Embryonic facial prominence (tissue), 1 donor: ENCODE results near the gene KAT2A.

ENCODE experiments used
- DNase-seq: peaks from one replicate; pipeline ENCODE4 v3.0.0-alpha.2; 2016; ENCODE audit errors: extremely low spot score

The KAT2A gene

DNA sequence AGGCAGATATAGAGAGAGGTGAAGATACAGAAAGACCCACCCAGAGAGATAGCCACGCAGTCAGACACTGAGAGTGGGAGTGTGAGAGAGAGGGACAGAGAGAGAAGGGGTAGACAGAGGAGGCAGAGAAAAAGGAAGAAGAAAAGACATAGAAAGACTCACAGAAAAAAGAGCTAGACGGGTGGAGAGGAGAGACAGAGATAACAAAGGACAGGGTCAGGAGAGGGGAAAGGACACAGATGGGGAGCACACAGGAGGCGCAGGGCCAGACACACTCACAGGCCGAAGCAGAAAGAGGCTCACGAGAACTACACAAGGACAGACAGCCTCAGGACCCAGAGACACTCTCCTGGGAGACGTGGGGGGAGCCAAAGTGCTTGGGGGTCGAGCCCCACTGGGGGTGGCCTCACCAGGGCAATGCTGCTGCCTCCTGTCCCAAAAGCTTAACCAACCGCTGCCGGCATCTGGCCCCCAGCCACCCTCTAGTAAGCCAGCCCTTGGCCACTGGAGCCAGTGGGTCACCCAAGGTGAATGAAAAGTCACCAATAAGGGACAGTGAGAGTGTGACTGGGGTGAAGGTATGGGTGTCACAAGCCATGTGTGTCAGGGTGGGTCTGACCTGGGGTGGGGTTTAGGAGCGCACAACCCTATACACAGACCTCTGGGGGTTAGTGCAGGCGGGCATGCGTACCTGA is 26.6 kb downstream of the KAT2A start:
- no peak for DNase-seq

DNA sequence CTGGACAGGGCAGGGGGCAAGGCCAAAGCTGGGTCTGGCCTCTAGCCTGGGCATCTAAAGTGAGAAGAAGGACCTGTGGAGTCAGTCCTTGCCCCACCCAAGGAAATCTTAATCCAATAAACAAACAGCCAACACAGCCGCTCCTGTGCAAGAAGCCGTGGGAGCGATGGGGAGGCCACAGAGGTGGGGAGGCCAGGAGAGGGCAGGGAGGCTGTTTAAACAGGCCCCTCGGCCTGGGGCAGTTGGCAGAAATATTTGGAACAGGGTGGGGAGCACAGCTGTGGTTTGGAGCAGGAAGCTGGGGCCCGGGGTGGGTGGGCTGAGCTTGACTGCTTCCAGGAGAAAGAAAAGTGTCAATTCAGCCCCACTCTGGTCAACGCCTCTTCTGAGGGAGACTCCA is 28.2 kb downstream of the KAT2A start:
- no peak for DNase-seq

DNA sequence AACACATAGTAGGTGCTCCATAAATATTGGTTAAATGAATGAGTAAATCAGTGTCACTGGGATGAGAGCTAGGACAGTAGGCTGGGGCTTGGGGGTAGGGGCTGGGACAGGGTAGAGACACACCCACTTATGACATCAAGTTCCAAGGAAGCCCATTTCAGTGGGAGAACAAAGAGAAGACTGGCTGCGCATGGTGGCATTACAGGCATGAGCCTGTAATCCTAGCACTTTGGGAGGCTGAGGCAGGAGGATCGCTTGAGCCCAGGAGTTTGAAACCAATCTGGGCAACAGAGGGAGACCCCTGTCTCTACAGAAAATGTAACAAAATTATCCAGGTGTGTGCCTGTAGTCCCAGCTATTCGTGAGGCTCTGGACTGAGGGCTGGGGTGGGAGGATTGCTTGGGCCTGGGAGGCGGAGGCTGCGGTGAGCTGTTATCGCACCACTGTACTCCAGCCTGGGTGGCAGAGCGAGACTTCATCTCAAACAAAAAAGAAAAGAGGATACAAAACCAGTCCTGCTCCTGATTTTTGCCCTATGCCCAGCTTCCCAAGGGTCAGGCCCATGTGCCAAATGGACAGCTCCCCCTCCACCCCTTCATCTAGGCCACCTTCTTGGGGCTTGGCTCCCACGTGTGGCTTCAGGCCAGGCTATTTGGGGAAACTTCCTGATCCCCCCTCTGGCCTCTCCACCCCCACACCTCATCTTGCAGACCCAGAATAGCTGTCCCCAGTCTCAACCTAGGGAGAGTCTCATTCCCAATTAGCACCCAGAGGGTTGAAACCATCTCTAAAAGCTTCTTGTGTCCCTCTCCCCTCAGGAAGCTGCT is 30.0 kb downstream of the KAT2A start:
- no peak for DNase-seq

DNA sequence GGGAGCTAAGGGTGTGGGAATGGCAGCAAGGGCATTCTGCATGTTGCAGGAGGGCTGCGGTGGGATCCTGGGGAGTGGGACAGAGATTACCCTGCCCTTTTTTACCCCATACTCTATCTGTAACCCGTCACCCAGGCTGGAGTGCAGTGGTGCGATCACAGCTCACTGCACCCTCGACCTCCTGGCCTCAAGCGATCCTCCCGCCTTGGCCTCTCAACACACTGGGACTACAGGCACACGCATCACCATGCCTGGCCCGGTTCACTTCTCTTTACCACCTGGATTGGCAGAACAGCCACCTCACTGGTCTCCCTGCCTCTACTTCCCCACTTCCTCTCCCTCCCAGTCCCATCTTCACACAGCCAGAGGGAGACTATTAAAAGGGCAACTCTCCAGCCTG is 32.4 kb downstream of the KAT2A start:
- no peak for DNase-seq

DNA sequence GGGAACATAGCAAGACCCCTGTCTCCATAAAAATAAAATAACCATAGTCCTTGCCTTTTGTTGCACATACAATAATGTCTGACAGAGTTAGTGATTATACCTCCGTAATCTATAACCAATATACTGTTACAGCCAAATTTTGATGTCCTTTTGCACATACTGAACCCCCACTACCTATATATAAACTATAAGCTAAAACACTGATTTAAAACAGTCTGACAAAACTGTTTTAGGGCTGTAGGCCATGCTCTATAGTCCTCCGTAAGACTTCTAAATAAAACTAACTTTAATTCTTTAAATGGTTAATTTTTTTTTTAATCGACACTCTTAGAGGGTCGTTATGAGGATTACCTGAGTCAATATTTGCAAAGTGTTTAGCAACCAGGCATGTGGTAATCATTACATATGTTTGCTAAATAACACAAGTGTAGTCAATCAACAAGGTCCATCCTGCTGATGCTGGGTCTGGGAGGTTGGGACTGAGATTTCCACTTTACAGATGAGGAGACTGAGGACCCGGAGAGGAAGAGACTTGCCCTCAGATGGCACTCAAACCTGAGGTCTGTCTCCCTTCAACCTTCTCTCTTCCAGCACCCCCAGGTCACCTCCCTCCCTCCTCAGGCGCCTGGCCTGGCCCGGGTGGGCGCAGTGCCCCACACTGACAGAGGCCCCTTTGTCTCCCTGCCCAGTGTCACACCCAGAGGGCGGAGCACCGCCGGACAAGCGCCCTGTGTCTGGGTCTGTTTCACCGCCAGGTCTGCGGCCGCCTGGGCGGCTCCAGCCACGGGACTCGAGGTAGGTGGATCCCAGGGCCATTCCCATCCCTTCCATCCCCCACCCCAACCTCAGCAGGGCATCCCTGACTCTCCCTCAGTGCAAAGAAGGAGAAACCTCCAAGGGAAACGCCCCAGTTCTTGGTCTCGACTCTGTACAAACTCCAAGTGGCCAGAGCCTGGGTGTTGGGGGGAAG is 33.1 kb downstream of the KAT2A start:
- DNase-seq: no peak

DNA sequence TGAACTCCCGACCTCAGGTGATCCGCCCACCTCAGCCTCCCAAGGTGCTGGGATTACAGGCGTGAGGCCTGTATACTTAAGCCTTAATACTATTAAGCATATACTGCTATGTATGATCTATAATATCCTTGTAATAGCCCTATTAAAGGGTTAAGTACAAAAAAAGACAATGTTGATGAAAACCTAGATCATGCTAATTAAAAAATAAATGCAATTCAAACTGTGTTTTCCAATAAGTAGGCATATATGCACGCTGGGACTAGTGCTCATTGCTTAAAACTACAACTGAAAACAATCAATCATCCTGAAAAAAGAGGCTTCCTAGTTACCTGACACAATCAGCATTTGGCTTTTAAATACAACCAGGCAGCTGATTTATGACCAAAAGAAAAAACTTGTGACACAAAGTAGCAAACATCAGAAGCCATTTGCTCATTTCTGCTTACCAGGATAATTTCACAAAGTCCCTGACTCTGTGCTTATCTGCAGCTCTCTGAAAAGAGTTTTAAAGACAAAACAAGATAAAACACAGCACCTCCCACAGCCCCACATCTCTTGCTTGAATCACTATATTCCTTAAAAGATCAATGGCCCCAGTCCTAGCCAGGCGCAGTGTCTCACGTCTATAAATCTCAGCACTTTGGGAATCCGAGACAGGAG is 34.0 kb downstream of the KAT2A start:
- no peak for DNase-seq

DNA sequence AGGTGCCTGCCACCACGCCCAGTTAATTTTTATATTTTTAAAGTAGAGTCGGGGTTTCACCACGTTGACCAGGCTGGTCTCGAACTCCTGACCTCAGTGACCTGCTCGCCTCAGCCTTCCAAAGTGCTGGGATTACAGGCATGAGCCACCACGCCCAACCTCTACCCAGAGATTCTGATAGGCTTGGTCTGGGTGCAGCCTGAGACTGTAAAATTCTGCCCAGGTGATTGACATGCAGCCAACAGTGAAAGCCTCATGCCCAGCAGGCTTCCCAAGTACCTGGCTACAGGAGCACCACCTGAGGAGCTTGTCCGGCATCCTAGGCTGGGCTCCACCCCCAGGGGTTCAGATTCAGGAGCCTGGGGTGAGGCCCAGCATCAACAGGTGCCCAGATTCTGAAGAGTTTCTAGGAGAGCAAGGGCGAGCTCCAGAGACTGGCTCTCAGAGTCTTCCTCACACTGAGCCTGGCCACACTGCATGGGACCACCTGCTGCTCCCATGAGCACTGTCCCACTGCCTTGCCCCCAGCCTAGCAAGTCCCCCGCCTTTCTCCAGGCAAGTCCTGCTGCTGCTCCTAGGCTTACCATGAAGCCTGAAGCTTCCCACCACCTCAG is 39.5 kb downstream of the KAT2A start:
- DNase-seq: no peak

DNA sequence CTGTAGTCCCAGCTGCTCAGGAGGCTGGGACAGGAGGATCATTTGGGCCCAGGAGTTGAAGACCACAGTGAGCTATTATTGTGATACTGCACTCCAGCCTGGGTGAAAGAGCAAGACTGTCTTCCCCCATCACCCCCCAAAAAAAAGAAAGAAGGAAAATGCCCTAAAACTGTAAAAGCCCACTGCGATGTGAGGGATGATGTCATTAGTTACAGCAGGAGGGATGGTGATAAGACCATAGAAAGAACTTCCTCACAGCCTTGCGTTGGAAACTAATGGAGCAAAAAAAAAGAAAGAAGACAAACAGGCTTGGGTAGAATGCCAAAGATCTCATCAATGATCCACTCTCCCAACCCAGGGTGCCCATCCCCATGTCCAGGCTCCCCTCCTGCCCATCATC is 41.6 kb downstream of the KAT2A start:
- DNase-seq: no peak

DNA sequence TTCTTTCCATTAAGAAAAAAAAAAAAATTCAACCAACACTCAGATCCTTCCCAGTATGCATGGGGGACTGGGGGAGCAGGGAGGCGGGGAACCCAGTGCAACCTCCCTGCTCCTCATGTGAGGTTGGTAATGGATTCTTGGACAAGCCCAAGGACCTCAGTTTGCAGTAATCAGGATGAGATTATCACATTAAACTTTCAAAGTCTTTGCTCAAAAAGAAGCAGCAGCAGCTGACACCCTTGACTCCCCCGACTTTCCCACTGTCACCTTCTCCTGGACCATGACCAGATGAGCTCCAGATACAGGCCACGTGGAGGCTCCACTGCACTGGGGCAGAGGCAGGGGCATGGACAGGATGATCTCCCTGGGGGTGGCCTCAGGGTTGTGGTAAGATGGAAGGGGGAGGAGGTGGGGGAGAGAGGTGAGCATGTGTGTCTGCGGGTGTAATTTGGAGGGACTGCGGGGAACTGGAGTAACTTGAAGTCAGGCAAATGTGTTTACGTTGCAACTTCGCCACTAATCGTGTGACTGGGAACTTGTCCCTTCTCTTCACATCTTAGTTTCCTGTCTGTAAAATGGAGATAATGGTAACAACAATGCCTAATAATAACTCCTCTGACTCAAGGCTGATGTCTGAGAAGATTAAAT is 42.6 kb downstream of the KAT2A start:
- no peak for DNase-seq

DNA sequence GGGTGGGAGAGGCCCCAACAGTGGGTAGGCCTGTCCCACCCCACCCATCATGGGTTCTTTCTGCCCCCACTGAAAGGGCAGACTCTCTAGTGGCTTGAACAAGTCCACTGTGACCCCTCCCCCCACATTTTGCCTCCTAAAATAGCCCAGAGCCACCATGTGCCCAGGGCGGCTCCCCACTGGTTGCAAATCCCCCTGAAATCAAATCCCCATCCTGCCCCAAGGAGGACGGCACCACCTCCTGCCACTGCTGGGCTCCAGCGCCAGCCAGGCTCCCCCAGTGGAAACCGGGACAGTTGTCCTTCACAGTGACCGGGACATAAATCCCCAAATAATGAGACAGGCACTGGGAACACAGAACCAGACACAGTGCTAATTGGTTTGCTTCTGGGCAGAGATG is 43.4 kb downstream of the KAT2A start:
- DNase-seq: no peak

DNA sequence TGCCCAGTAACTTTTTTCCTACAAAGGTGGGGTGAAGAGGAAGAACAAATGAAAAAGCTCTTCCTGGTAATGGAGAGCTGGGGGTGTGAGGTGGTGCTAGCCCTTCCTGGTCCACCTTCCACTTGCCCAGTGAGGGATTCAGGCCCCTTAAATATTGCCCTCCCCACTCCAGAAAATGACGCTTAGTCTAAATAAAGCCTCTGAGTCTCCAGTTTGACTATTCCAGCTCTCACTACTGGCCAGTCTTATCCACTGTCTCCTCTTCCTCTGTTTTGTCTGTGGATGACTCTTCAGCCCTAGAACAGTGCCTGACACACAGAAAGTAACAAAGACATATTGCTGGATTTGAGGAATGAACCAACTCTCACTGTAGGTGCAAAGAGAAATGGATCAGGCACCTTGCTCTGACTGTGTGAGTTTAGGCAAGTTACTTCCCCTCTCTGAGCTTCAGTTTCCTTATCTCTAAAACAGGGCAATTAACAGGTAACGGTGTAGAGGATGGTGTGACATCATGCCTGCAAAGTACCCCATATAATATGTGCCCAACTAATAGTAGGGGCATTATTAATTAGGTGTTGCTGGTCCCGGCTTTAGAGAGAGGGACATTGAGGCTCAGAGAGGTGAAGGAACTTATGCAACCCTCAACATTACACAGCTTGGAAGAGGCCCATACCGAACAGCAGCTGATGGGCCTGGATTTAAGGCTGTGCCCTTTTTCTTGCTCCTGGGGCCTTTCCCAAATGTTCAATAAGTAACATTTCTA is 44.2 kb downstream of the KAT2A start:
- DNase-seq: no peak

DNA sequence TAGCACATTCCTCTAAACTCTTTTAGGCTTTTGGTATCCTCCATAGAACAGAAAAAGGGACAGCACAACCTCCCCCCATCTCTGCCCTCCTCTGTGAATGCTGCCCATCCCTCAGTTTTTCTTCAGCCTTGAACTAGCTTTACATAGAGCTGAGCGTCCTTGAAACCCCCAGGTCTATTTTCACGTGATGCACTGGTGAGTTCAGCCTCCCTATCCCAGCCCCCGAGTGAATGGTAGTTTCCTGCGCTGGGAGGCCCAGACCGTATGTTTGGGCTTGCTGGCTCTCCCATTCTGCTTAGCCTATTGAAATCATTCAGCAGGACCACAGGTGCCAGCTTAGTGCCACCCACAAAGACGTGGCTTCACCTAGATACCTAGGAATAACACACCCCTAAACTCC is 45.4 kb downstream of the KAT2A start:
- DNase-seq: no peak

DNA sequence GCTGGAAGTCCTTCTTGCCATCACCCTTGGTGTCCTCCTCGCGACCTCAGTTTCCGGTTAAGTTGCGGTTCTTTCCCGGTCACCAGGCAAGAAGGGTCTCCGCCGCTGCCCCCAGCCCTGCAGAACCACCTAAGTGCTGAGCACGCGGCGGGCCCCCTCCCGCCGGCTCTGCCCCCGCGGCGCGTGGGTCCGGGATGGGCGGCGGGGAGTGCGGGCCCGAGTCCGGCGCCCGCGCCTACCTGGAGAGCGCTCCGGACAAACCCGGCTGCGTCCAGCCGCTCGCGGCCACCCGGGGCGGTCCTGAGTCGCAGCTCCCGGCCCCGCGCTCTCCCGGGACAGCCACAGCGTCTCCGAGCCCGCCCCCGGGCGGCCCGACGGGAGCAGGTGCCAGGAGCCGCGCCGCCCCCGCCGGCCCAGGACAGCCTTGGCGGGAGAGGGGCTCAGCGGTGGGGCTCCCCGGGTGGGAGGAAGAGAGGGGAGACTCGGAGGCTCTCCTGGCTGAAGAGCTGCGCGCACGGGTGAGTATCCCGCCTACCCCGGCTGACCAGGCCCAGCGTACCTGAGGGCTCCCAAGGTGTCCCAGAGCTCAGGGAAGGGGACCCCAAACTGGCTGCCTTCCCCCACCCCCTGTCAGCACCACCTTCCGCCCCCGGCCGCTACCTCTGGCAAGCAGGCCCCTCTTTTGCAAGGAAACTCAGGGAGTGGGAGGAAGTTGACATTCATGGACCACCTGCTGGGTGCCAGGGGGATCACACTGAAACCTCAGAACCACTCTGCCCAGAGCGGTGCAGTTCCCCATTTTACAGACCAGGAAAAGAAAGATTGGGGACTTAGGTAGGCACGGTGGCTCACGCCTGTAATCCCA is 48.6 kb downstream of the KAT2A start:
- no peak for DNase-seq

DNA sequence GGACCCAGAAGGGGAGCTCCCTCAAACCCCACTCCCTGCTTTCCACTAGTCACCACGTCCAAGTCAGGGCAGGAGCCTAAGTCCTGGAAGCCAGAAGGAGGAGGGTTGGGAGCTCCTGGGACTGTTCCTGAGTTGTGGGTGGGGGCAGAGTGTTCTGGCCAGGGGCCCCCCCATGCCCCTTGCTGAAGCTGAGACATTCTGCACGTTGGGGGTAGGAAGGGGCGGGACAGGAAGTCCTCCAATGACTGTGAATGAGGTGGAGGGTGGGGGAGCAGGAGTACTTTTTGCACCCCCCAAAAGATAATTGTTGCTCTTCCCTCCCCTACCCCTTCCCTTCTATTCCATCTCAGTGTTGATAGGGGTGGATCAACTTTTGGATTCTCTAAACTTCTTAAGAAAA is 49.4 kb downstream of the KAT2A start:
- no peak for DNase-seq

DNA sequence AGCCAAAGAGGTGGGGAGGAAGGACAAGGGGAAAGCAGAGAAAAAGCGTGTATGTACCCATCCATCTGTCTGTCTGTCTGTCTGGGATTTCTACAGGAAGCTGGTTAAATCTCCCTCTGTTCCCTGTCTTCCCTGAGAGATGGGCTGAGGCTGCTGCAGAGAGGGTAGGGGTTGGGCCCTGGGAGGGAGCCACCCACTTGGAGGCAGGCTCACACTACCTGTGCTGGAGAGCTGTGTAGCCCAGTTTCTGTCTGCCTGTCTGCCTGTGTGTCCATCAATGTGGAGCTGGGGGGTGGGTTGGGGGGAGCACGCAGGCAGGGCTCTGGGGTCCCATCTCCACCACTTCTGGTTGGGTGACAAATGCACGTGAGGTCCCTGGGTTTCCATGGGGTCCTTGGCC is 52.2 kb downstream of the KAT2A start:
- DNase-seq: no peak

DNA sequence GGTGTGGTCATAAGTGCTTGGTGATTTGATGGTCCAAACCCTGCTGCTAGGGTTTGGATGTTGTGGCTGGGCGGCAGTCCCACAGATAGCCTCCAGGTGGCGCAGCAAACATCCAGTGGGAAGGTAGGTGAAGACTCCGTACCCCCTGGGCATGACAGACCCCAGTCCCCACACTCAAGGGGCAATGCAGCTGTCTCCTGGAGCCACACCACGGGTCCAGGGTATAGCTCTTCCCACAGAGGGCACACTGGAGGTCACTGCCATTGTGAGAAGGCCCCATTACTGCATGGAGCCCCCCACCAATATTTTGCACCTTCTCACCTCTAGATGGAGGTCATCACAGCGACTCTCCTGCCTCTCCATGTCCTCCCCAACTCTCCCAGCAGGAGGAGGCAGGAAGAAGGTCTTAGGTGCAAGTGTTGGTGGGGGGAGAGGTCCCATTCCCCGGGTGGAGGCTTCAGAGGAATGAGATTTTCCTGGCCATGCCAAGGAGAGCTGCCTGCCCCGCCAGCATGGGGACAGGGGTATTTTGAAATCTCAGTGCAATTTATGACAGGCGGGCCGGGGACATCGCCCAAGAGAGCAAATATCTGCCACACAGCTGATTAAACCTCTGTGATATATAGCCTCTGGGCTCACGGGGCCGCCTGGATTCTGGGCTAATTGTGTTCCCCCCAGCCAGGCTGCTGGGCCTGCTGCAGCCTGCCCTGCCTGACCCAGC is 53.6 kb downstream of the KAT2A start:
- no peak for DNase-seq

DNA sequence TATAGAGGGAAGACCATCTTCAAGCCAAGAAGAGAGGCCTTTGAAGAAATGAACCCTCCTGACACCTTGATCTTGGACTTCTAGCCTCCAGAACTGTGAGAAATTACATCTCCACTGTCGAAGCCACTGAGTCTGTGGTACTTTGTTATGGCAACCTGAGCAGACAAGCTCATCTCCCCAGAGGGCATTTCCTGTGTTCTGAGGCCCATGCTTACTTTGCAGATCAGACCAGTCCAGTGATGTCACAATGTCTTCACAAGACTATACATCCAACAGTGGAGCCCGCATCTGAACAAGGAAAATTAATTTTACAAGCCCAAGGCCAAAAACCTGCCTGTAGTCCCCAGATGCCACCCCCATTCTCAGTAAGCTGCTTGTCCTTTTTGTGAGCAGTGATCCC is 56.0 kb downstream of the KAT2A start:
- DNase-seq: no peak
